Stimulated activated CD4-positive, alpha-beta T cell treated with anti-CD3 and anti-CD28 coated beads, TNF-alpha, amount 100 ng/mL, for 48 hours (primary cell): ENCODE results near the gene RABGAP1L.
"Not testable (repeated sequence)": the region's sequence is repeated elsewhere in the genome, so short reads cannot be mapped to it uniquely, and the experiment has no call there.

ENCODE experiments used
- DNase-seq, 3 donors: peaks; one replicate each; pipeline ENCODE4 v3.0.0-alpha.2; 2020; ENCODE audit warnings: low read depth in 3 of 3

The RABGAP1L gene

DNA sequence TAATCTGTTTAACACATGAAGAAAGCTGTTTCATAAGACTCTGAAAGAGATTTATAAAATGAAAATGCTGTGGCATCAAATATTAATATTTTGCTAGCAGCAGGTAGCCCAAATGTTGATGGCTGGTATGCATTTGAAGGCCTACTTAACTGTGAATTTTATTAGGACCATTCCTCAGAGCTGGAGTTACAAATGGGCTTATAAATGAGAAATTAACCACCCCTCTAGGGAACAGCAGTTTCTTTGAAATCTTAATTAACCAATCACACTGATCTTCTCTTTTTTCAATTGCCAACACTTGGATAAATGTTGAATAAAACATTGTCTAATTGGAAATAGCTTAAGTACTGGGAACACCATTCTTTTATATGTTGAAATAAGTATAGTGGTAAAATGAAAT, 418.4 kb downstream of the RABGAP1L start:
- DNase-seq, result no peak

GRCh38 chr1:174580801-174581200, 421.5 kb downstream of the RABGAP1L start:
- no peak for DNase-seq

- no peak for DNase-seq
These were observed 424.0 kb downstream of the RABGAP1L start for GRCh38 chr1:174583316-174583715.

DNA sequence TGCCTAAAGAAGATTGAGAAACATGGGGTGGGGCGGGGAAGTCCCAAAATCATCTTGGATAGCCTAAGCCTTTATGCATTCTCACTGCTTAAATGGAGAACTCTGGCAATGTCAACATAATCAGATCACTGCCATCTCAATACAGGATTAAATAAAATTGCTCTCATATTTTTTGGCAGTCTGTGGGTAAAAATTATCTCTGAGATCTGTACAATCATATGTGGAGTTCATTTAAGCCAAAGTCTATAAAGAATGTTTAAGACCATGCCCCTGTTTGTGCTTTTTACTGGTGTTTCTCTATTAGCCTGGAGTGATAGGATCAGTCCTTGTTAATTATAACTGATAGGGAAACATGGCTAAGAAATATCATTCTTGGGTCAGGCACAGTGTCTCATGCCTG, 424.8 kb downstream of the RABGAP1L start:
- DNase-seq, result no peak

- DNase-seq, result not testable (repeated sequence)
These were observed 429.3 kb downstream of the RABGAP1L start for GRCh38 chr1:174588618-174589017.

DNA sequence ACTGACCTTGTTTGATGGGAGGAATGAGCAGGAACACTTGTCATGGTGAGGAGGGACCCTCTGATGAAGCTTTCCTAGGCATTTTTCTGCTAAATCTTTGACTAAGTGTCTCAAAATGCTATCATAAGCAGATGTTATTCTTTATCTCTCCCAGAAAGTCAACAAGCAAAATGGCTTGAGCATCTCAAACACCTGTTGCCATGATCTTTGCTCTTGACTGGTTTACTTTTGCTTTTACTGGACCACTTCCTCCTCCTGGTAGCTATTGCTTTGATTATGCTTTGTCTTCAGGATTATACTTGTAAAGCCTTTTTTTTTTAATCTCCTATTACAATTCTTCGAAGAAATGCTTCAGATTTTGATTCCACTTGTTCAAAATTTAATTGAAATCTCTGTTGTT, 445.9 kb downstream of the RABGAP1L start:
- no peak for DNase-seq

DNA sequence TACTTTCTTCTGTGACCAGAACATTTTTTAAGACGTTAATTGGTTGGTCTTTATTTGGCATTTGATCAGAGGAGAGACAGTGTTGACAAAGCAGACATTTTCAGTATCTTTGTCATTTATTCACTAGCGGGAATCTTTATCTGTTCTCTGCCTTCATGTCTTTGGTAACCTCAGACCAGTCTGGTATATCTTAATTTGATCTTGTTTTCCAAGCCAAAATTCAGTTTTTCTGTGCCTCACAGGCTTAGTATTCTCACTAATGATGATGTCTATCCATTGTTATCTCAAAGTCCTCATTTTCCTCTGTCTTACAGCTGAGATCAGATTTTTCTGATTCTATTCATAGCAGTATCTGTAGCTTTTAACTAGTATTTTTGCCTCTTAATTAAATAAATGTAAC, 447.2 kb downstream of the RABGAP1L start:
- no peak for DNase-seq

DNA sequence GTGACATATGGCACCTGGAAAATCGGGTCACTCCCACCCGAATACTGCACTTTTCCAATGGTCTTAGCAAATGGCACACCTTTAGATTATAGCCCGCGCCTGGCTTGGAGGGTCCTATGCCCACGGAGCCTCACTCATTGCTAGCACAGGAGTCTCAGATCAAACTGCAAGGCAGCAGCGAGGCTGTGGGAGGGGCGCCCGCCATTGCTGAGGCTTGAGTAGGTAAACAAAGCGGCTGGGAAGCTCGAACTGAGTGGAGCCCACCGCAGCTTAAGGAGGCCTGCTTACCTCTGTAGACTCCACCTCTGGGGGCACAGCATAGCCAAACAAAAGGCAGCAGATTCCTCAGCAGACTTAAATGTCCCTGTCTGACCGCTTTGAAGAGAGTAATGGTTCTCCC, 458.6 kb downstream of the RABGAP1L start:
- DNase-seq, result not testable (repeated sequence)

GRCh38 chr1:174623324-174624035, 464.2 kb downstream of the RABGAP1L start:
- DNase-seq, result no peak

- no peak for DNase-seq
These were observed 467.0 kb downstream of the RABGAP1L start for GRCh38 chr1:174626031-174627025.

GRCh38 chr1:174637487-174637886, 478.2 kb downstream of the RABGAP1L start:
- no peak for DNase-seq

GRCh38 chr1:174639461-174639860, 480.1 kb downstream of the RABGAP1L start:
- no peak for DNase-seq

GRCh38 chr1:174640783-174641182, 481.5 kb downstream of the RABGAP1L start:
- no peak for DNase-seq

DNA sequence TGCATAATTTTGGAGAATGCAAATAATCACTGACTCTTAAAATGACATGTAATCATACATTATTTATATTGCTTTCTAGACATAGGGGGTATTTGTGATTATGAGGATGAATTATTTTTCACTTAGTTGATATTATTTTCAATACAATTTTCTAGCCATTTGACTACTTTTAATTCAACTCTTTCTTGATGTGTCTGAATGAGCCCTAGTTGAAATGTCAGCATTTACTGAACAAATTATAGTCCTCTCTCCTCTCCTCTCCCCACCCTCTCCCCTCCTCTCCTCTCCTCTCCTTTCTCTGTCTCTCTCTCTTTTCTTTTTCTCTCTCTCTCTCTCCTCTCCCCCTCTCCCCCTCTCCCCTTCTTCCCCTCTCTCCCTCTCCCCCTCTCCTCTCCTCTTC, 483.1 kb downstream of the RABGAP1L start:
- DNase-seq, result no peak

DNA sequence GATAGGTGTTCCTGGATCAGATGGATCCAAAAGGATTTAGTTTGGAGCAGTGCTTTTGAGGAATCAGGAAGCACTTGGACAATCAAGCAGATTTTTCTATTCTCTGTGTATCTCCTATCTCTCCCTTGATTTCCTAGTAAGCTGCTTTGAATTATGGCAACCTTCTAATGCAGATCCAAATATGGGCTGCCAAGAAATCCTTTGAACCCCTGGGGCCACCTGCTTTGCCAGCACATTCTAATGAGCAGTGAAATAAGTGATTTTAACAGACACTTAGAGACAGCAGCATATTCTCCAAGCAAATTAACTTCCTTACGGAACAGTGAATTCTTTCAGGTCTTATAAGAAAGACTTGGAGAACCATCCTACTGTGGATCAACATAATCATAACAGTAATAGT, 483.9 kb downstream of the RABGAP1L start:
- DNase-seq, result no peak

GRCh38 chr1:174649572-174649971, 490.3 kb downstream of the RABGAP1L start:
- not testable (repeated sequence) for DNase-seq

DNA sequence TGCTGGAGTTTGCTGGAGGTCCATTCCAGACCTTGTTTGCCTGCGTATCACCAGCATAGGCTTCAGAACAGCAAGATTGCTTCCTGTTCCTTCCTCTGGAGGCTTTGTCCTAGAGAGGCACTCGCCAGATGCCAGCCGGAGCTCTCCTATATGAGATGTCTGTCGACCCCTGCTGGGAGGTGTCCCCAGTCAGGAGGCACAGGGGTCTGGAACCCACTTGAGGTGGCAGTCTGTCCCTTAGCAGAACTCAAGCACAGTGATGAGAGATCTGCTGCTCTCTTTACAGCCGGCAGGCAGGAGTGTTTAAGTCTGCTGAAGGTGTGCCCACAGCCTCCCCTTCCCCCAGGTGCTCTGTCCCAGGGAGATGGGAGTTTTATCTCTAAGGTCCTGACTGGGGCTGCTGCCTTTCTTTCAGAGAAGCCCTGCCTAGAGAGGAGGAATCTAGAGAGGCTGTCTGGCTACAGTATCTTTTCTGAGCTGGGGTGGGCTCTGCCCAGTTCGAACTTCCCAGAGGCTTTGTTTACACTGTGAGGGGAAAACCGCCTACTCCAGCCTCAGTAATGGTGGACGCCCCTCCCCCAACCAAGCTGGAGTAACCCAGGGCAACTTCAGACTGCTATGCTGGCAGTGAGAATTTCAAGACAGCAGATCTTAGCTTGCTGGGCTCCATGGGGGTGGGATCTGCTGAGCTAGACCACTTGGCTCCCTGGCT, 493.4 kb downstream of the RABGAP1L start:
- DNase-seq, result no peak

DNA sequence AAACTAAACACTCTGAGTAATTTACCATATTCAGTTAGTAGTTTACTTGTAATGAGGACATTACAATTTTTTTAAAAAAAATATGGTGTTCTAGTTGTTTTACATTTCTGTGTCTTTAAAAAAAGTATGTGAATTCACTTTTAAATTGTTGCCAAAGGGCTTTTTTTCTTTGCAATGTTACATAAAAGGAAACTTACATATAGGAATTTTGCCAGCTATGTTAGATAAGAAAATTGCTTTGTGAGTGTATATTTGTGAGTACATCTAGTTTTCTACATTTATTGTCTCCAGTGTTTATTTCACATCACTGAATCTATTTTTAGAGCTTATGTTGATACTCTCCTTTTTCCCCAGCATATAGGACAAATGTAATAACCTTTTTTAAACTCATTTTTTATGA, 495.2 kb downstream of the RABGAP1L start:
- no peak for DNase-seq

- no peak for DNase-seq
These were observed 497.2 kb downstream of the RABGAP1L start for GRCh38 chr1:174656409-174657059.

GRCh38 chr1:174657411-174657810, 498.1 kb downstream of the RABGAP1L start:
- DNase-seq, result no peak

- no peak for DNase-seq
These were observed 498.6 kb downstream of the RABGAP1L start for GRCh38 chr1:174657893-174658292.

DNA sequence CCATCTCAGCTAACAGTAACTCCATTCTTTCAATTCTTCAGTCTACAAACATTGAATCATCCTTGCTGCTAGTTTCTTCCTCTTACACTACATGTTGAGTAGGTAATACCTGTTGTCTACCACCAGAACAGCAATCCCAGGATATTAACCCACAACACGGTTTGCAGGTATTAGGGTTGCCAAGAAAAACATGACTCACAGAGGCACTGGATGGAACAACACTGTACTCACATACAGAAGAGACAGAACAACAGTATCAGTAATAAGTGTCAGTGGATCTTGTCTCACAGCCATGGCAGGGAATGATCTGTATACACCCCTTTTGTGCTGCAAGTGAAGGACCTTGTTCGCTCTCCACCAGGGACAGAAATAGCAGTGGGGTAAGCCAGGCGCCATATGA, 500.5 kb downstream of the RABGAP1L start:
- no peak for DNase-seq
